C4-2B (cell line): ENCODE results near the gene MAGI2.

Source experiments
- CTCF ChIP-seq: fragments of 450-650 bp; conservative IDR thresholded peaks from 2 replicates; pipeline ENCODE4 v1.5.1; 2017; ENCODE audit warnings: mild to moderate bottlenecking
- ZFX ChIP-seq: fragments of 450-650 bp; IDR thresholded peaks from 2 replicates; pipeline ENCODE4 v1.6.1; 2017

- TF ChIP-seq CTCF = no peak
- no peak for TF ChIP-seq ZFX
Observed at GRCh38 chr7:78649236-78649635, 804.2 kb downstream of the MAGI2 start.
